Pericardium fibroblast (primary cell): Measurements from ENCODE around the gene OR51A7. TPM values are rescaled to one million over a fixed set of nuclear protein-coding genes. Genes with fewer than 3 reads are reported as not detected.

ENCODE experiments used
- total RNA-seq: library from RNA; depleted of rRNA; stranded (reverse); fragments of >200 nt; gene quantifications from 2 replicates; pipeline ENCODE4 v1.2.3, GENCODE V29; 2015

OR51A7 gene, protein sequence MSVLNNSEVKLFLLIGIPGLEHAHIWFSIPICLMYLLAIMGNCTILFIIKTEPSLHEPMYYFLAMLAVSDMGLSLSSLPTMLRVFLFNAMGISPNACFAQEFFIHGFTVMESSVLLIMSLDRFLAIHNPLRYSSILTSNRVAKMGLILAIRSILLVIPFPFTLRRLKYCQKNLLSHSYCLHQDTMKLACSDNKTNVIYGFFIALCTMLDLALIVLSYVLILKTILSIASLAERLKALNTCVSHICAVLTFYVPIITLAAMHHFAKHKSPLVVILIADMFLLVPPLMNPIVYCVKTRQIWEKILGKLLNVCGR
- not detected in 2 replicates for total RNA-seq

GRCh38 chr11:4903484-4903883, at the start of gene OR51A7:
Gene OR51A7, plus strand, starts transcription at chr11:4903783. Its CDS starts 3,587 bp downstream, at chr11:4907370.

GRCh38 chr11:4881860-4882500, 21.6 kb upstream of the OR51A7 start, which contains the start of gene OR51T1:
Gene OR51T1, plus strand, starts transcription at chr11:4881900. Its CDS starts 0 bp downstream, at chr11:4881900.

DNA sequence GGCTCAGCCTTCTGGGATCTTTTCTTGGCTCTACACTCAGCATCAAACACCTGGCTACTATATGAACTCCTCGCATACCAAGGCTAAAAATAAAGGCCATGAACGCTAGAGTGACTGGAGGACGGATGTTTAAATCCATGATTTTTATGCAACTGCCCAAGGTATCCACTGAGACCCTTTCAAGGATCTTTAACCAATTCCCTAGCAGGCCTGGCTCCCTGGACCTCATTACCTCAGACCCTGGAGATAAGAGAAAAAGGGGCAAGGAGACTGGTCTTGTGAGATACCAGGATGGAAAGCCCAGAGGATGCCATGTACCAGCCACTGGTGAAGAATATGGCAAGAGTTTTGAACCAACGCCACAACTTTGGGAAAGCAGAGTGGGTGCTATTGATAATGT, 15.7 kb downstream of the OR51A7 start, which contains the start of gene OR51G2:
TSS of gene OR51G2 (minus strand) at position 101 of the 400 bp plus-strand sequence. CDS start 3,687 bp downstream, outside the sequence.

GRCh38 chr11:4924239-4924638, 20.7 kb downstream of the OR51A7 start, which contains the start of gene OR51G1:
Gene OR51G1, minus strand, starts transcription at chr11:4924339. Its CDS starts 0 bp downstream, at chr11:4924339.

DNA sequence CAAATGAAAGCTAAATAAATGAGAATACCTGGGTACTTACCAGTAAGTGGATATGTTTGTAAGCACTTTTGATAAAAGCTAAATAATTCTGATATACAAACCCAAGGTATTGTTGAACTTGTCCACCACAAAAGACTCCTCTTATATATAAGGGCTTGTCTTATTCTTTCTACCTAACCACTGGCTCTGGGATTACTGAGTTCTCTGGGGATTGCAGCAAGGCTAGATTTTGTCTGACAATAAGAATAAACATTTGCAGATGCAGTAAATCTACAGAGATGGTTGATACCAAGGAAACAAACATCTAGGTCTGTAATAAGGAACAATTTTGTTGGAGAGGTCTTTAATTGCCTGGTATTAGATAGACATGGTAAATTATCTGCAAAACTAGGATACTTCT, 43.9 kb downstream of the OR51A7 start, which contains the start of gene OR51A4:
TSS of gene OR51A4 (minus strand) at position 101 of the 400 bp plus-strand sequence. CDS start 505 bp downstream, outside the sequence.

DNA sequence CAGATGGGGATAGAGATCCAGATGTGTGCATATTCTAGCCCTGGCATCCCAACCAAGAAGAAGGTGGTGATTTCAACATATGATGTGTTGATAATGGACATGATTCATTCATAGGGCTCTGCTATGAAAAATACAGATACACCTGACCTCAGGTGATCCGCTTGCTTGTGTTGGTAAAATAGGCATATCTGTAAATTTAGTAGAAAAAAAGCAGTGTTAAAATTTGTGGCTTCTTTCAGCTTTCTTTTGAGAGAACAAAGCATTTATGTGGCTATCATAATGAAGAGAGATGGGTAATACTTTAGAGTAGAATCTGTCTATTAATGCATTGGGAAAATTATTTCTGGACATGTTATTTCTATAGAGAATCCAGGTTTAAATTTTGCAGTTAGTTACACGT, 52.0 kb downstream of the OR51A7 start, which contains the start of gene OR51A2:
TSS of gene OR51A2 (minus strand) at position 101 of the 400 bp plus-strand sequence. CDS start at position 101, 0 bp downstream.

Other genes starting within 250 kb of the OR51A7 start
- gene OR51E2, start 205.9 kb upstream of the OR51A7 start, total RNA-seq: not detected in 2 replicates
- gene MMP26, start 199.0 kb upstream of the OR51A7 start, total RNA-seq: not detected in 2 replicates
- not detected in 2 replicates for gene OR51F1, start 133.8 kb upstream of the OR51A7 start, total RNA-seq
- gene OR52R1, start 99.4 kb upstream of the OR51A7 start, total RNA-seq: not detected in 2 replicates
- gene OR51F2, start 82.5 kb upstream of the OR51A7 start, total RNA-seq: not detected in 2 replicates
- gene OR51S1, start 54.6 kb upstream of the OR51A7 start, total RNA-seq: not detected in 2 replicates
- not detected in 2 replicates for gene OR51T1, start 21.9 kb upstream of the OR51A7 start, total RNA-seq
- gene OR51G2, start 15.6 kb downstream of the OR51A7 start, total RNA-seq: not detected in 2 replicates
- not detected in 2 replicates for gene OR51G1, start 20.6 kb downstream of the OR51A7 start, total RNA-seq
- not detected in 2 replicates for gene OR51A4, start 43.8 kb downstream of the OR51A7 start, total RNA-seq
- not detected in 2 replicates for gene OR51A2, start 51.9 kb downstream of the OR51A7 start, total RNA-seq
- gene OR51L1, start 91.1 kb downstream of the OR51A7 start, total RNA-seq: not detected in 2 replicates
- gene OR52J3, start 142.7 kb downstream of the OR51A7 start, total RNA-seq: not detected in 2 replicates
- not detected in 2 replicates for gene OR52E2, start 155.8 kb downstream of the OR51A7 start, total RNA-seq
- gene OR52E1, start 165.8 kb downstream of the OR51A7 start, total RNA-seq: not detected in 2 replicates
- gene OR52A5, start 234.6 kb downstream of the OR51A7 start, total RNA-seq: not detected in 2 replicates